Keratinocyte (primary cell): Measurements from ENCODE around the gene PARD3B. TPM values are rescaled to one million over a fixed set of nuclear protein-coding genes. Genes with fewer than 3 reads are reported as not detected.

Source experiments
- DNase-seq: peaks from one replicate; pipeline ENCODE4 v3.0.0-alpha.2; 2011; ENCODE audit warnings: low read depth, missing footprints, low spot score
- FAIRE-seq: peaks from 2 replicates; lab custom pipeline; 2011; peaks lifted over from hg19 to GRCh38; lab: Jason Lieb, UNC
- H2AFZ ChIP-seq: 2 replicates; pipeline ENCODE4 v1.6.0; 2012; ENCODE audit warnings: low read length, control low read depth, inconsistent platforms; ENCODE audit not compliant: control insufficient read depth
- H3K27ac ChIP-seq: 2 replicates; pipeline ENCODE4 v1.5.1; 2011; ENCODE audit warnings: low read length; ENCODE audit not compliant: control insufficient read depth, insufficient read depth
- H3K27me3 ChIP-seq: 3 replicates; pipeline ENCODE4 v1.6.0; 2011; ENCODE audit warnings: low read length; ENCODE audit not compliant: control insufficient read depth, insufficient read depth; ENCODE audit errors: extremely low read depth
- H3K36me3 ChIP-seq, 2 experiments: 2 replicates in 1 of 2; 3 replicates in 1 of 2; pipeline ENCODE4 v1.5.1; 2011; ENCODE audit warnings: low read length in 2 of 2, mild to moderate bottlenecking in 1 of 2; ENCODE audit not compliant: control insufficient read depth in 2 of 2, insufficient read depth in 2 of 2; ENCODE audit errors: extremely low read depth in 1 of 2
- H3K4me1 ChIP-seq: 3 replicates; pipeline ENCODE4 v1.5.1; 2011; ENCODE audit warnings: low read length; ENCODE audit not compliant: control insufficient read depth, insufficient read depth; ENCODE audit errors: extremely low read depth
- H3K4me2 ChIP-seq: 3 replicates; pipeline ENCODE4 v1.6.0; 2011; ENCODE audit warnings: low read depth, low read length; ENCODE audit not compliant: control insufficient read depth, insufficient read depth; ENCODE audit errors: extremely low read depth
- H3K4me3 ChIP-seq, 3 experiments: fragments of 200-600 bp in 1 of 3; sonication (generic) in 1 of 3; 2 replicates in 2 of 3; 3 replicates in 1 of 3; pipeline ENCODE4 v1.5.1; 2011 to 2016; ENCODE audit warnings: low read length in 3 of 3, mild to moderate bottlenecking in 3 of 3, control low read depth in 2 of 3, inconsistent platforms in 1 of 3, low read depth in 1 of 3, mixed read lengths in 1 of 3, mixed run types in 1 of 3, moderate library complexity in 1 of 3; ENCODE audit not compliant: control insufficient read depth in 2 of 3, insufficient read depth in 2 of 3; ENCODE audit errors: extremely low read depth in 1 of 3
- H3K79me2 ChIP-seq: 2 replicates; pipeline ENCODE4 v1.6.0; 2012; ENCODE audit warnings: low read length; ENCODE audit not compliant: control insufficient read depth, insufficient read depth
- H3K9ac ChIP-seq: 3 replicates; pipeline ENCODE4 v1.6.0; 2011; ENCODE audit warnings: low read length; ENCODE audit not compliant: control insufficient read depth, insufficient read depth; ENCODE audit errors: extremely low read depth
- H3K9me1 ChIP-seq: 3 replicates; pipeline ENCODE4 v1.6.0; 2011; ENCODE audit warnings: low read length; ENCODE audit not compliant: control insufficient read depth, insufficient read depth; ENCODE audit errors: extremely low read depth
- H3K9me3 ChIP-seq: 2 replicates; pipeline ENCODE4 v1.5.1; 2012; ENCODE audit warnings: low read depth, low read length; ENCODE audit not compliant: control insufficient read depth
- H4K20me1 ChIP-seq: 3 replicates; pipeline ENCODE4 v1.6.0; 2011; ENCODE audit warnings: low read length; ENCODE audit not compliant: control insufficient read depth, insufficient read depth; ENCODE audit errors: extremely low read depth
- CTCF ChIP-seq, 3 experiments: IDR thresholded peaks in 1 of 3; conservative IDR thresholded peaks in 1 of 3; optimal IDR thresholded peaks in 1 of 3; 2 replicates in 2 of 3; 3 replicates in 1 of 3; pipeline versions ENCODE3 to v1.5.1; 2011; ENCODE audit warnings: low read length in 3 of 3, mild to moderate bottlenecking in 3 of 3, moderate library complexity in 2 of 3, control low read depth in 1 of 3, inconsistent platforms in 1 of 3; ENCODE audit not compliant: insufficient read depth in 2 of 3; ENCODE audit errors: extremely low read depth in 1 of 3
- EZH2 ChIP-seq: IDR thresholded peaks from one replicate; pipeline ENCODE4 v1.6.1; 2012; ENCODE audit warnings: inconsistent platforms, mild to moderate bottlenecking, low read length, moderate library complexity
- dilution Hi-C: fragments of 300-500 bp; cut with MboI; formaldehyde crosslinking; loops from one replicate; pipeline ENCODE4 v1.7.0; 2020; ENCODE audit warnings: low sequenced_read_pairs; ENCODE audit not compliant: extremely low pct_ligation_motif_present
- polyA plus RNA-seq, 5 experiments: library from polyadenylated mRNA; depleted of rRNA in 3 of 5; stranded (reverse) in 3 of 5; stranded (forward) in 1 of 5; unstranded in 1 of 5; fragments of >200 nt; gene quantifications; 1 replicate in 1 of 5; 2 replicates in 3 of 5; 3 replicates in 1 of 5; pipeline versions ENCODE4 v1.2.1 to v1.2.3, GENCODE V29; 2011 to 2012; ENCODE audit warnings: missing spikeins in 2 of 5, low read depth in 1 of 5, low replicate concordance in 1 of 5

The PARD3B gene
- polyA plus RNA-seq, 1 donor (not counting 4 experiments of a cell fraction or from before 2014, with no cell fraction given), result 1.2 TPM

GRCh38 chr2:204986641-204987040 is 441.4 kb downstream of the PARD3B start:
- H3K4me1 ChIP-seq, result no peaks in the 10 kb centered on the region
- H4K20me1 ChIP-seq, result no peaks in the 10 kb centered on the region
- DNase-seq, result no peak
- no peak overlapping the region for H2AFZ ChIP-seq
- no peak overlapping the region for H3K9ac ChIP-seq
- no peaks in the 10 kb centered on the region for H3K9me1 ChIP-seq
- TF ChIP-seq CTCF (optimal IDR thresholded peaks at IDR 0.05 in 1 of 3, IDR thresholded peaks at IDR 0.05 in 1 of 3, conservative IDR thresholded peaks at IDR 0.05 in 1 of 3; ENCODE audit: extremely low read depth in 1 of 3, insufficient read depth in 2 of 3, low read length in 3 of 3) (no peak), EZH2 (no peak)
- no peak overlapping the region for H3K4me2 ChIP-seq
- dilution Hi-C loops, result no loop called here
- H3K4me3 ChIP-seq, result no peak overlapping the region
- no peak for FAIRE-seq
- H3K9me3 ChIP-seq, result no peaks in the 10 kb centered on the region
- no peaks in the 10 kb centered on the region for H3K79me2 ChIP-seq
- no peak overlapping the region for H3K27ac ChIP-seq
- H3K36me3 ChIP-seq, result no peaks in the 10 kb centered on the region
- H3K27me3 ChIP-seq, result no peaks in the 10 kb centered on the region

GRCh38 chr2:204988836-204989235 is 443.6 kb downstream of the PARD3B start:
- no peak for TF ChIP-seq CTCF (optimal IDR thresholded peaks at IDR 0.05 in 1 of 3, IDR thresholded peaks at IDR 0.05 in 1 of 3, conservative IDR thresholded peaks at IDR 0.05 in 1 of 3; ENCODE audit: extremely low read depth in 1 of 3, insufficient read depth in 2 of 3, low read length in 3 of 3)
- TF ChIP-seq EZH2, result no peak
- no peak overlapping the region for H3K9ac ChIP-seq
- no peak for FAIRE-seq
- no peaks in the 10 kb centered on the region for H4K20me1 ChIP-seq
- no peak for DNase-seq
- H3K4me2 ChIP-seq, result no peak overlapping the region
- H3K9me3 ChIP-seq, result no peaks in the 10 kb centered on the region
- H2AFZ ChIP-seq, result no peak overlapping the region
- H3K27me3 ChIP-seq, result no peaks in the 10 kb centered on the region
- H3K79me2 ChIP-seq, result no peaks in the 10 kb centered on the region
- no peak overlapping the region for H3K27ac ChIP-seq
- dilution Hi-C loops, result no loop called here
- no peaks in the 10 kb centered on the region for H3K4me1 ChIP-seq
- H3K9me1 ChIP-seq, result no peaks in the 10 kb centered on the region
- H3K4me3 ChIP-seq, result no peak overlapping the region
- no peaks in the 10 kb centered on the region for H3K36me3 ChIP-seq
